Left ventricle myocardium superior (tissue), 1 donor: ENCODE data around the gene RENBP. TPM values are rescaled to one million over a fixed set of nuclear protein-coding genes. Genes with fewer than 3 reads are reported as not detected.
A peak's percentile ranks its signal among the peaks of the same experiment; 100 is the strongest.

ENCODE experiments used
- ATAC-seq: fragments of 200-7000 bp; cut with Tn5 transposase; one replicate; pipeline ENCODE4 v1.9.1; 2020; ENCODE audit warnings: mild to moderate bottlenecking, moderate library complexity
- DNase-seq: peaks from one replicate; pipeline ENCODE4 v3.0.0-alpha.2; 2020
- intact Hi-C: fragments of 100-400 bp; cut with micrococcal nuclease; formaldehyde crosslinking; loops from one replicate; pipeline ENCODE4 v1.11.0; 2022
- total RNA-seq: library from RNA; stranded (reverse); fragmentation: NEBNext Ultra II Directional; extraction: Animal tissue kit (Norgen Biotek cat#: 25700); gene quantifications from one replicate; pipeline ENCODE4 v1.2.1, GENCODE V29; 2021
- donor health status: DM: no; HTN: yes; CAD: no; lungs with severe emphysema.

Gene RENBP
- total RNA-seq, 1 donor from 2014 or later = 8.9 TPM

- DNase-seq (no peak), ATAC-seq (no peak)
- intact Hi-C loops = no loop called here
These were observed 2.8 kb downstream of the RENBP start for GRCh38 chrX:153941336-153942252.

- intact Hi-C loops = no loop called here
- ATAC-seq (no peak), DNase-seq (no peak)
These were observed 4.9 kb downstream of the RENBP start for GRCh38 chrX:153939573-153939972.

- ATAC-seq (no peak), DNase-seq (no peak)
- intact Hi-C loops = no loop called here
These were observed 6.1 kb downstream of the RENBP start for GRCh38 chrX:153938226-153938786.

- no peak for DNase-seq
- ATAC-seq = no peak
- intact Hi-C loops = no loop called here
These were observed 7.4 kb downstream of the RENBP start for GRCh38 chrX:153937056-153937455.

- intact Hi-C loops = no loop called here
- no peak for DNase-seq
- ATAC-seq = no peak
These were observed 9.1 kb downstream of the RENBP start for GRCh38 chrX:153935326-153935851.

- intact Hi-C loops = no loop called here
- DNase-seq (peak; percentile 86), ATAC-seq (peak; percentile 98)
These were observed 9.6 kb downstream of the RENBP start, which contains the start of gene NAA10 for GRCh38 chrX:153934762-153935325. NAA10 (minus strand) TSS chrX:153935037; CDS start chrX:153934904, 133 bp downstream.

- intact Hi-C loops = no loop called here
- DNase-seq = no peak
- peak; percentile 3 for ATAC-seq
These were observed 10.2 kb downstream of the RENBP start for GRCh38 chrX:153934148-153934761.

GRCh38 chrX:153933748-153934147, 10.7 kb downstream of the RENBP start:
- DNase-seq (no peak), ATAC-seq (no peak)
- intact Hi-C loops = no loop called here

- DNase-seq = no peak
- ATAC-seq = no peak
- intact Hi-C loops = no loop called here
These were observed 12.1 kb downstream of the RENBP start for GRCh38 chrX:153932220-153932915.

- ATAC-seq (no peak), DNase-seq (no peak)
- intact Hi-C loops = no loop called here
These were observed 12.7 kb downstream of the RENBP start for GRCh38 chrX:153931748-153932147.

- ATAC-seq = no peak
- intact Hi-C loops = no loop called here
- DNase-seq = no peak
These were observed 13.3 kb downstream of the RENBP start for GRCh38 chrX:153931151-153931550.

GRCh38 chrX:153930011-153930910, 14.2 kb downstream of the RENBP start:
- DNase-seq = no peak
- no peak for ATAC-seq
- intact Hi-C loops = no loop called here

- DNase-seq = no peak
- ATAC-seq = no peak
- intact Hi-C loops = no loop called here
These were observed 14.9 kb downstream of the RENBP start for GRCh38 chrX:153929576-153929975.

- ATAC-seq (no peak), DNase-seq (no peak)
- intact Hi-C loops = no loop called here
These were observed 15.6 kb downstream of the RENBP start for GRCh38 chrX:153928846-153929245.

GRCh38 chrX:153927922-153928760, 16.3 kb downstream of the RENBP start:
- intact Hi-C loops = no loop called here
- DNase-seq (peak; percentile 97), ATAC-seq (peak; percentile 94)

- DNase-seq (no peak), ATAC-seq (no peak)
- intact Hi-C loops = no loop called here
These were observed 16.8 kb downstream of the RENBP start for GRCh38 chrX:153927672-153927921.

GRCh38 chrX:153926858-153927671, 17.4 kb downstream of the RENBP start:
- peak; percentile 49 for DNase-seq
- ATAC-seq = peak; percentile 3
- intact Hi-C loops = no loop called here
